Coronary artery (tissue), 2 donors: ENCODE results near the gene PWWP2B.

Source experiments
- DNase-seq: peaks from one replicate; pipeline ENCODE4 v3.0.0-alpha.2; 2017; ENCODE audit warnings: low spot score
- H3K27ac ChIP-seq, 2 donors: fragments of 200-600 bp; sonication (generic); one replicate each; pipeline ENCODE4 v1.5.1; 2016 to 2019
- H3K4me3 ChIP-seq: fragments of 200-600 bp; sonication (generic); 2 replicates; pipeline ENCODE4 v1.5.1; 2016; ENCODE audit warnings: mild to moderate bottlenecking, moderate library complexity
- TF ChIP-seq, protein P1 (sequence below): fragments of 200-600 bp; sonication (generic); IDR thresholded peaks from one replicate; pipeline ENCODE4 v1.5.1; 2019; ENCODE audit warnings: antibody characterized with exemption

The PWWP2B gene

DNA sequence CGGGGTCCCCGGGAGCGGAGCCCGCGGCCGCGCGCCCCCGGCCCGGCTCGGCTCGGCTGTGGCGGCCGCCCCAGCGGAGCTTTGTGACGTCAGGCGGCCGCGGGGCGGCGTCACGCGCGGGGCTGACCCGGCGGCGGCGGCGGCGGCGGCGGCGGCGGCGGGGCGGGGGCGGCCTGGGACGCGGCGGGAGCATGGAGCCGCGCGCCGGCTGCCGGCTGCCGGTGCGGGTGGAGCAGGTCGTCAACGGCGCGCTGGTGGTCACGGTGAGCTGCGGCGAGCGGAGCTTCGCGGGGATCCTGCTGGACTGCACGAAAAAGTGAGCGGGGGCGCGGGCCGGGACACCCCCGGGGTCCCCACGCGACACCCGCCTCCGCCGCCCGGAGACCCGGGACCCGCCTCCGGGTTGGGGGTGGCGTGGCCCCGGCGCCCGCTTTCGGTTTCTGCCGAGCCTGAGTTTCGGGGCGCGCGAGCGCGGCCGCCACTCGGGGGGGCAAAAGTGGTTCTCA, at the start of gene PWWP2B:
TSS of gene PWWP2B (plus strand) at position 165 of the 506 bp plus-strand sequence. CDS start at position 192, 27 bp downstream.
- TF ChIP-seq, protein P1, sequence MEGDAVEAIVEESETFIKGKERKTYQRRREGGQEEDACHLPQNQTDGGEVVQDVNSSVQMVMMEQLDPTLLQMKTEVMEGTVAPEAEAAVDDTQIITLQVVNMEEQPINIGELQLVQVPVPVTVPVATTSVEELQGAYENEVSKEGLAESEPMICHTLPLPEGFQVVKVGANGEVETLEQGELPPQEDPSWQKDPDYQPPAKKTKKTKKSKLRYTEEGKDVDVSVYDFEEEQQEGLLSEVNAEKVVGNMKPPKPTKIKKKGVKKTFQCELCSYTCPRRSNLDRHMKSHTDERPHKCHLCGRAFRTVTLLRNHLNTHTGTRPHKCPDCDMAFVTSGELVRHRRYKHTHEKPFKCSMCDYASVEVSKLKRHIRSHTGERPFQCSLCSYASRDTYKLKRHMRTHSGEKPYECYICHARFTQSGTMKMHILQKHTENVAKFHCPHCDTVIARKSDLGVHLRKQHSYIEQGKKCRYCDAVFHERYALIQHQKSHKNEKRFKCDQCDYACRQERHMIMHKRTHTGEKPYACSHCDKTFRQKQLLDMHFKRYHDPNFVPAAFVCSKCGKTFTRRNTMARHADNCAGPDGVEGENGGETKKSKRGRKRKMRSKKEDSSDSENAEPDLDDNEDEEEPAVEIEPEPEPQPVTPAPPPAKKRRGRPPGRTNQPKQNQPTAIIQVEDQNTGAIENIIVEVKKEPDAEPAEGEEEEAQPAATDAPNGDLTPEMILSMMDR: no peak
- no peak for DNase-seq
- peak within 1 kb of the TSS; percentile 99 for H3K4me3 ChIP-seq
- peak within 1 kb of the TSS; percentile 84 to 98 for H3K27ac ChIP-seq

- Histone ChIP-seq H3K4me3 (no peak overlapping the region), H3K27ac (no peak overlapping the region)
- TF ChIP-seq, protein P1: no peak
- DNase-seq: no peak
Measured at GRCh38 chr10:132347211-132347930, 49.6 kb upstream of the PWWP2B start.

DNA sequence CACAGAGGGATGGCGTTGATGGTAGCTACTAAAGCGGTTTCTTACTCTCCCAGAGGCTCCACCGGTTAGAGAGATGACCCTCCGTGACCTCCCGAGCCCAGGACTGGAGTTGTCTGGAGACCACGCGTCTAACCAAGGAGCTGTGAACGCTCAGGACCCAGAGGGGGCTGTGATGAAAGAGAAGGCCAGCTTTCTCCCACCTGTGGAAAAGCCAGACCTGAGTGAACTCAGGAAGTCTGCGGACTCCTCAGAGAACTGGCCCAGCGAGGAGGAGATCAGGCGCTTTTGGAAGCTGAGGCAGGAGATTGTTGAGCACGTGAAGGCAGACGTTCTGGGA, 49.1 kb upstream of the PWWP2B start:
- no peak overlapping the region for H3K4me3 ChIP-seq
- TF ChIP-seq, protein P1: no peak
- DNase-seq: no peak
- no peak overlapping the region for H3K27ac ChIP-seq

DNA sequence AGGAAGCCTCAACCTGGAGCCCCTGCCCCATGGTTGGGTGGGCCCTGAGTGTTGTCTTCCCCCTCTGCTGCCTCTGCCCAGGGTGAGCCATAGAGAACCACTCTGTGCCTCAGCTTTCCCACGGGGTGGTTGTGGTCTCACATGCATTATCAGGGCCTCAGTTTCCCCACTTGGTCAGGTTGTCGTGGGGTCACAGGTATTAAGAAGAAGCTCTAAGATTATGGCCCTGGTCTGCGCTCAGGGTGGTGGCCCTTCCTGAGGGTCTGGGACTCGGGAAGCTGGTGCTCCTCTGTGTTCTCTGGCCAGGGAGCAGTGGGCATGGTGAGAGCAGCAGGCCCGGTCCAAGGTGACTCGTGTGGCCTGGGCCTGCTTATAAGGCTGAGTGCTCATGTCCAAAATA, 47.2 kb upstream of the PWWP2B start:
- TF ChIP-seq, protein P1: no peak
- Histone ChIP-seq H3K4me3 (no peak overlapping the region), H3K27ac (no peak overlapping the region)
- DNase-seq: no peak

GRCh38 chr10:132350391-132350790, 46.6 kb upstream of the PWWP2B start:
- Histone ChIP-seq H3K27ac (no peak overlapping the region), H3K4me3 (no peak overlapping the region)
- TF ChIP-seq, protein P1: no peak
- no peak for DNase-seq

- TF ChIP-seq, protein P1: no peak
- Histone ChIP-seq H3K27ac (no peak overlapping the region), H3K4me3 (no peak overlapping the region)
- no peak for DNase-seq
Measured at GRCh38 chr10:132350946-132351345, 46.1 kb upstream of the PWWP2B start.

- Histone ChIP-seq H3K27ac (no peak overlapping the region), H3K4me3 (no peak overlapping the region)
- TF ChIP-seq, protein P1: no peak
- DNase-seq: no peak
Measured at GRCh38 chr10:132351611-132352010, 45.4 kb upstream of the PWWP2B start.
